ACC112 (cell line): Measurements from ENCODE around the gene NDUFB2.

Experiments used
- H2AFZ ChIP-seq: fragments of 200-600 bp; sonication (generic); one replicate; pipeline ENCODE4 v1.6.0; 2017; ENCODE audit warnings: antibody characterized with exemption, low read length; ENCODE audit not compliant: unreplicated experiment
- H3K27ac ChIP-seq: fragments of 200-600 bp; sonication (generic); 2 replicates; pipeline ENCODE4 v1.5.1; 2014; ENCODE audit warnings: low read depth, mild to moderate bottlenecking, antibody characterized with exemption, low read length, moderate library complexity
- H3K27me3 ChIP-seq: fragments of 200-600 bp; sonication (generic); 2 replicates; pipeline ENCODE4 v1.6.1; 2014; ENCODE audit warnings: mild to moderate bottlenecking, antibody characterized with exemption, low read length, moderate library complexity, mixed read lengths; ENCODE audit not compliant: insufficient read depth
- H3K36me3 ChIP-seq: fragments of 200-600 bp; sonication (generic); 2 replicates; pipeline ENCODE4 v1.6.1; 2016; ENCODE audit warnings: mild to moderate bottlenecking, antibody characterized with exemption, low read length, moderate library complexity, mixed read lengths; ENCODE audit not compliant: insufficient read depth
- H3K4me1 ChIP-seq: fragments of 200-600 bp; sonication (generic); one replicate; pipeline ENCODE4 v1.6.1; 2016; ENCODE audit warnings: low read length, mixed read lengths; ENCODE audit not compliant: insufficient read depth, unreplicated experiment, control insufficient read depth
- H3K4me3 ChIP-seq: fragments of 200-600 bp; sonication (generic); 2 replicates; pipeline ENCODE4 v1.5.1; 2014; ENCODE audit warnings: mild to moderate bottlenecking, low read depth, low read length
- H3K79me2 ChIP-seq: fragments of 200-600 bp; sonication (generic); one replicate; pipeline ENCODE4 v1.6.0; 2016; ENCODE audit warnings: low read length; ENCODE audit not compliant: control insufficient read depth, unreplicated experiment, insufficient read depth

The NDUFB2 gene

GRCh38 chr7:140679186-140679585 lies 17.3 kb upstream of the NDUFB2 start:
- H3K27me3 ChIP-seq = no peaks in the 10 kb centered on the region
- H2AFZ ChIP-seq = no peak overlapping the region
- H3K79me2 ChIP-seq = no peaks in the 10 kb centered on the region
- H3K4me1 ChIP-seq = peaks cover 9% of the 10 kb centered on the region
- no peaks in the 10 kb centered on the region for H3K36me3 ChIP-seq
- no peak overlapping the region for H3K4me3 ChIP-seq
- H3K27ac ChIP-seq = no peak overlapping the region

GRCh38 chr7:140680886-140681285 lies 15.6 kb upstream of the NDUFB2 start:
- H3K79me2 ChIP-seq = no peaks in the 10 kb centered on the region
- no peak overlapping the region for H2AFZ ChIP-seq
- H3K4me1 ChIP-seq = peaks cover 2% of the 10 kb centered on the region
- H3K36me3 ChIP-seq = no peaks in the 10 kb centered on the region
- no peaks in the 10 kb centered on the region for H3K27me3 ChIP-seq
- H3K27ac ChIP-seq = no peak overlapping the region
- H3K4me3 ChIP-seq = no peak overlapping the region

GRCh38 chr7:140681766-140682165 lies 14.7 kb upstream of the NDUFB2 start:
- Histone ChIP-seq H3K27ac (no peak overlapping the region), H3K27me3 (no peaks in the 10 kb centered on the region), H3K4me3 (no peak overlapping the region), H3K36me3 (no peaks in the 10 kb centered on the region), H3K79me2 (no peaks in the 10 kb centered on the region), H2AFZ (no peak overlapping the region), H3K4me1 (no peaks in the 10 kb centered on the region)

- Histone ChIP-seq H3K36me3 (no peaks in the 10 kb centered on the region), H3K4me1 (no peaks in the 10 kb centered on the region), H3K27me3 (no peaks in the 10 kb centered on the region), H3K4me3 (no peak overlapping the region), H3K79me2 (no peaks in the 10 kb centered on the region), H2AFZ (no peak overlapping the region), H3K27ac (no peak overlapping the region)
Observed at GRCh38 chr7:140683657-140684056, 12.9 kb upstream of the NDUFB2 start.

- H3K4me3 ChIP-seq = no peak overlapping the region
- H3K79me2 ChIP-seq = no peaks in the 10 kb centered on the region
- no peaks in the 10 kb centered on the region for H3K4me1 ChIP-seq
- H2AFZ ChIP-seq = no peak overlapping the region
- H3K27ac ChIP-seq = no peak overlapping the region
- H3K36me3 ChIP-seq = no peaks in the 10 kb centered on the region
- no peaks in the 10 kb centered on the region for H3K27me3 ChIP-seq
Observed at GRCh38 chr7:140684066-140684950, 12.2 kb upstream of the NDUFB2 start.

- H3K4me3 ChIP-seq = no peak overlapping the region
- H3K4me1 ChIP-seq = no peaks in the 10 kb centered on the region
- no peaks in the 10 kb centered on the region for H3K36me3 ChIP-seq
- H3K27me3 ChIP-seq = no peaks in the 10 kb centered on the region
- H2AFZ ChIP-seq = no peak overlapping the region
- no peaks in the 10 kb centered on the region for H3K79me2 ChIP-seq
- H3K27ac ChIP-seq = no peak overlapping the region
Observed at GRCh38 chr7:140685407-140686087, 11.0 kb upstream of the NDUFB2 start.

GRCh38 chr7:140686921-140687320 lies 9.6 kb upstream of the NDUFB2 start:
- Histone ChIP-seq H2AFZ (no peak overlapping the region), H3K4me1 (no peaks in the 10 kb centered on the region), H3K27ac (no peak overlapping the region), H3K79me2 (no peaks in the 10 kb centered on the region), H3K4me3 (no peak overlapping the region), H3K27me3 (no peaks in the 10 kb centered on the region), H3K36me3 (no peaks in the 10 kb centered on the region)

- Histone ChIP-seq H3K27ac (no peak overlapping the region), H3K4me1 (no peaks in the 10 kb centered on the region), H3K79me2 (no peaks in the 10 kb centered on the region), H3K4me3 (no peak overlapping the region), H3K27me3 (no peaks in the 10 kb centered on the region), H2AFZ (no peak overlapping the region), H3K36me3 (no peaks in the 10 kb centered on the region)
Observed at GRCh38 chr7:140688341-140688740, 8.2 kb upstream of the NDUFB2 start.

GRCh38 chr7:140689199-140690152 lies 7.0 kb upstream of the NDUFB2 start:
- no peak overlapping the region for H2AFZ ChIP-seq
- no peaks in the 10 kb centered on the region for H3K36me3 ChIP-seq
- no peaks in the 10 kb centered on the region for H3K27me3 ChIP-seq
- H3K4me3 ChIP-seq = no peak overlapping the region
- H3K27ac ChIP-seq = no peak overlapping the region
- no peaks in the 10 kb centered on the region for H3K79me2 ChIP-seq
- H3K4me1 ChIP-seq = no peaks in the 10 kb centered on the region

GRCh38 chr7:140691376-140692045 lies 5.0 kb upstream of the NDUFB2 start:
- Histone ChIP-seq H2AFZ (no peak overlapping the region), H3K79me2 (no peaks in the 10 kb centered on the region), H3K4me3 (no peak overlapping the region), H3K27ac (no peak overlapping the region), H3K36me3 (no peaks in the 10 kb centered on the region), H3K4me1 (no peaks in the 10 kb centered on the region), H3K27me3 (no peaks in the 10 kb centered on the region)
